Testis (tissue), 3 donors: Measurements from ENCODE around the gene IGFLR1. TPM values are rescaled to one million over a fixed set of nuclear protein-coding genes. Genes with fewer than 3 reads are reported as not detected.

Source experiments
- DNase-seq: peaks from one replicate; pipeline ENCODE4 v3.0.0-alpha.2; 2019
- H3K27ac ChIP-seq, 2 donors: fragments of 200-600 bp; sonication (generic); one replicate each; pipeline ENCODE4 v1.5.1; 2019
- H3K27me3 ChIP-seq: fragments of 200-600 bp; sonication (generic); one replicate; pipeline ENCODE4 v1.5.1; 2019
- H3K36me3 ChIP-seq: fragments of 200-600 bp; sonication (generic); one replicate; pipeline ENCODE4 v1.5.1; 2017; ENCODE audit warnings: low read depth; ENCODE audit errors: missing control alignments
- H3K4me1 ChIP-seq: fragments of 200-600 bp; sonication (generic); one replicate; pipeline ENCODE4 v1.5.1; 2019
- H3K4me3 ChIP-seq, 2 donors: fragments of 200-600 bp; sonication (generic); one replicate each; pipeline ENCODE4 v1.5.1; 2017 to 2019
- H3K9me3 ChIP-seq: fragments of 200-600 bp; sonication (generic); one replicate; pipeline ENCODE4 v1.5.1; 2017
- POLR2A ChIP-seq: fragments of 450-650 bp; IDR thresholded peaks from one replicate; pipeline ENCODE4 v1.6.1; 2017; ENCODE audit warnings: antibody characterized with exemption, mild to moderate bottlenecking, moderate library complexity
- WGBS, 2 donors: methylation state at CpG; one replicate each; pipeline ENCODE4 v1.1.5; 2018; 5-methylcytosine and 5-hydroxymethylcytosine counted together
- intact Hi-C: fragments of 100-400 bp; cut with DNase I; formaldehyde crosslinking; loops from one replicate; pipeline ENCODE4 v1.15.1; 2023; ENCODE audit warnings: low total_unique reads
- polyA plus RNA-seq: library from polyadenylated mRNA; stranded (reverse); fragments of 350-450 nt; fragmentation: Illumina TruSeq; extraction: RNeasy Lipid Tissue Mini Kit (QIAGEN cat#74804); gene quantifications from one replicate; pipeline ENCODE4 v1.2.3, GENCODE V29; 2014; ENCODE audit warnings: low read depth, low replicate concordance; ENCODE audit not compliant: insufficient read depth
- total RNA-seq, 2 donors: library from RNA; depleted of rRNA; stranded (reverse); fragments of >200 nt; gene quantifications; one replicate each; pipeline ENCODE4 v1.2.3, GENCODE V29; 2016
- TF ChIP-seq, protein P1 (sequence below), 3 experiments: fragments of 450-650 bp in 2 of 3; fragments of 200-600 bp in 1 of 3; sonication (generic) in 1 of 3; IDR thresholded peaks; one replicate each; pipeline ENCODE4 v1.5.1; 2016 to 2019; ENCODE audit warnings: antibody characterized with exemption in 3 of 3, mild to moderate bottlenecking in 2 of 3, moderate library complexity in 1 of 3

Gene IGFLR1
- total and polyA plus RNA-seq, 3 donors from 2014 or later = 9.9 to 15.9 (median 15.7) TPM

- no peak for TF ChIP-seq POLR2A
- TF ChIP-seq, protein P1, sequence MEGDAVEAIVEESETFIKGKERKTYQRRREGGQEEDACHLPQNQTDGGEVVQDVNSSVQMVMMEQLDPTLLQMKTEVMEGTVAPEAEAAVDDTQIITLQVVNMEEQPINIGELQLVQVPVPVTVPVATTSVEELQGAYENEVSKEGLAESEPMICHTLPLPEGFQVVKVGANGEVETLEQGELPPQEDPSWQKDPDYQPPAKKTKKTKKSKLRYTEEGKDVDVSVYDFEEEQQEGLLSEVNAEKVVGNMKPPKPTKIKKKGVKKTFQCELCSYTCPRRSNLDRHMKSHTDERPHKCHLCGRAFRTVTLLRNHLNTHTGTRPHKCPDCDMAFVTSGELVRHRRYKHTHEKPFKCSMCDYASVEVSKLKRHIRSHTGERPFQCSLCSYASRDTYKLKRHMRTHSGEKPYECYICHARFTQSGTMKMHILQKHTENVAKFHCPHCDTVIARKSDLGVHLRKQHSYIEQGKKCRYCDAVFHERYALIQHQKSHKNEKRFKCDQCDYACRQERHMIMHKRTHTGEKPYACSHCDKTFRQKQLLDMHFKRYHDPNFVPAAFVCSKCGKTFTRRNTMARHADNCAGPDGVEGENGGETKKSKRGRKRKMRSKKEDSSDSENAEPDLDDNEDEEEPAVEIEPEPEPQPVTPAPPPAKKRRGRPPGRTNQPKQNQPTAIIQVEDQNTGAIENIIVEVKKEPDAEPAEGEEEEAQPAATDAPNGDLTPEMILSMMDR (IDR thresholded peaks at IDR 0.05) = no peak
- Histone ChIP-seq H3K27ac (no peak overlapping the region), H3K36me3 (no peaks in the 10 kb centered on the region), H3K27me3 (no peaks in the 10 kb centered on the region), H3K4me1 (no peaks in the 10 kb centered on the region), H3K9me3 (no peaks in the 10 kb centered on the region), H3K4me3 (no peak overlapping the region)
- intact Hi-C loops = no loop called here
- no peak for DNase-seq
- 92 to 100% methylated on average over 1 of the region's 1 CpG for WGBS, 2 donors
Observed at GRCh38 chr19:35708391-35708790, 33.9 kb downstream of the IGFLR1 start.

DNA sequence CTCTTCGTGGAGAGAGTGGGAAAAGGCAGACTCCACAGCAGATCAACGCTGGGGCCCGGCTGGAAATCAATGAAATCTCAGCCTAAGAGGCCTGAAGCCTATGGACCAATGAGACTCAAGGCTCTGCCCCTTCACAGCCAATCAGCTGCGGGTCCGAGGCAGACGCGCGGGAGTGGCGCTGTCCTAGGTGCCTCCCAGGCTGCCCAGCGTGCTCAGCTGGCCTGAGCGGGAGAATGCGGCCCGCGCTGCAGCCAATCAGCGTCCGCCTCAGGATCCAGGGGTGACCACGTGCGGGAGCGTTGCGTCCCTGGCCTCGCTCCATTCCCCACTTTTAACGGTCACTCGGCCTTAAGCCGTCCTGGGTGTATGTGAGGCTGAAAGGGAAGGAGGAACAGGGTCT lies 38.0 kb downstream of the IGFLR1 start, which contains the start of gene ZBTB32:
Gene ZBTB32 (plus strand): TSS at position 341 of the 400 bp plus-strand sequence. CDS start 10,069 bp downstream, outside the sequence.
- H3K27me3 ChIP-seq = no peaks in the 10 kb centered on the region
- DNase-seq = peak; percentile 79
- no peak within 1 kb of the TSS for H3K27ac ChIP-seq
- intact Hi-C loops = no loop called here
- TF ChIP-seq, protein P1 (IDR thresholded peaks at IDR 0.05) = no peak
- no peak for TF ChIP-seq POLR2A
- H3K9me3 ChIP-seq = no peaks in the 10 kb centered on the region
- H3K4me3 ChIP-seq = peak within 1 kb of the TSS in 1 of 2 donors; percentile 5
- H3K36me3 ChIP-seq = no peaks in the 10 kb centered on the region
- 20 to 30% methylated on average over 8 to 24 of the region's 24 CpGs for WGBS, 2 donors
- peaks cover 5% of the 10 kb centered on the region for H3K4me1 ChIP-seq

GRCh38 chr19:35703343-35703742 lies 38.9 kb downstream of the IGFLR1 start:
- Histone ChIP-seq H3K27ac (no peak overlapping the region), H3K27me3 (no peaks in the 10 kb centered on the region), H3K36me3 (no peaks in the 10 kb centered on the region), H3K9me3 (no peaks in the 10 kb centered on the region), H3K4me3 (no peak overlapping the region), H3K4me1 (peaks cover 5% of the 10 kb centered on the region)
- TF ChIP-seq POLR2A = no peak
- TF ChIP-seq, protein P1 (IDR thresholded peaks at IDR 0.05) = no peak
- DNase-seq = no peak
- WGBS, 2 donors = 21 to 49% methylated on average over 9 of the region's 9 CpGs
- intact Hi-C loops = no loop called here

DNA sequence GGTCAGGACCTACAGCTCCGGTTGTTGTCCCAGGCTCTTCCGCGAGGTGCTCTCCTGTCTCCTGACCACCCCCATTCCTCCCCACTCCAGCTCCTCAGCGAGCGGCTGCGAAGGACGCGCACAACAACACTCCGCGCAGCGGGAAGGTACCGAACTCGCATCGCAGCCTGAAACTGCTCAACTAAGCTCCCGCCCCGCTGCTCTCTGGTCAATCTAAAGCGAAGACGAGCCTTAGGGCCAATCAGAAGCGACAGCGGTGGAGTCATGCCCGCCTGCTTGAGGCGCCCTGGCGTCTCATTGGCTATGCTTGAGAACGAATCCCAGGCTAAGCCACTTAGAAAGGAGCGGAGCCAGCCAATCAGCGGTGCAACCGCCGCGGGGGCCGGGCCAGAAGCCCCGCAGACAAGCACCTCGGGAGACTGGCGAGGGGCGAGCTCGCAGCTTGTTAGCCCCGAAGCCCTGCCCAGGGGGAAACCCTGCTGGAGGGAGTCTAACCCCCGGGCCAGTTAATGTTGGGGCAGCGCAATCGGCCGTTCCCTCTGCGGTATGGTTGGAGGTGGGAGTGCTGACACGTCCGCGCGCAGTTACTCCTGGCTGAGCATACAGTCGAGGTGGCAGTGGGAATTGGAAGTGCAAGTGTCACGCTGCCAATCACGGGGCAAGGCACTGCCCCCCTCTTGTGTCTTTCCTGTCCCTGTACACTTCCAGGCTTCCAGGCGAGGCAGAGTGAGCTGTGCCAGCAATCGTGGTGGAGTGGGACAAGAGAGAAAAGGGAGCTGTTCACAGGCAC lies 39.8 kb downstream of the IGFLR1 start:
- intact Hi-C loops = no loop called here
- no peaks in the 10 kb centered on the region for H3K27me3 ChIP-seq
- no peaks in the 10 kb centered on the region for H3K9me3 ChIP-seq
- no peak overlapping the region for H3K27ac ChIP-seq
- WGBS, 2 donors = 0% methylated on average over 29 to 49 of the region's 50 CpGs
- H3K4me1 ChIP-seq = peaks cover 5% of the 10 kb centered on the region
- no peaks in the 10 kb centered on the region for H3K36me3 ChIP-seq
- TF ChIP-seq, protein P1 (IDR thresholded peaks at IDR 0.05) = no peak
- TF ChIP-seq POLR2A = no peak
- peak overlapping the region; percentile 27 to 47 for H3K4me3 ChIP-seq
- DNase-seq = peak; percentile 99
